H9 (cell line): ENCODE data around the gene GEN1. TPM values are rescaled to one million over a fixed set of nuclear protein-coding genes. Genes with fewer than 3 reads are reported as not detected.

Source experiments
- DNase-seq: peaks from one replicate; pipeline ENCODE4 v3.0.0-alpha.2; 2017
- H2AFZ ChIP-seq: one replicate; pipeline ENCODE4 v1.6.1; 2013; ENCODE audit warnings: mild to moderate bottlenecking, low read length, control low read depth, moderate library complexity
- H2AK5ac ChIP-seq: 2 replicates; pipeline ENCODE4 v1.6.1; 2013; ENCODE audit warnings: low read length, control low read depth, mixed read lengths; ENCODE audit not compliant: insufficient read length
- H2BK120ac ChIP-seq: one replicate; pipeline ENCODE4 v1.6.1; 2013; ENCODE audit warnings: low read depth, mild to moderate bottlenecking, low read length, control low read depth, inconsistent platforms; ENCODE audit not compliant: poor library complexity, severe bottlenecking
- H2BK12ac ChIP-seq: 2 replicates; pipeline ENCODE4 v1.6.1; 2013; ENCODE audit warnings: low read length, control low read depth, mixed read lengths, low read depth; ENCODE audit not compliant: insufficient read length
- H2BK15ac ChIP-seq: 2 replicates; pipeline ENCODE4 v1.6.1; 2013; ENCODE audit warnings: low read depth, low read length, control low read depth
- H2BK20ac ChIP-seq: one replicate; pipeline ENCODE4 v1.6.1; 2013; ENCODE audit warnings: low read depth, mild to moderate bottlenecking, low read length, control low read depth, inconsistent platforms; ENCODE audit not compliant: poor library complexity, severe bottlenecking
- H2BK5ac ChIP-seq: 2 replicates; pipeline ENCODE4 v1.6.1; 2013; ENCODE audit warnings: low read length, control low read depth, mixed read lengths; ENCODE audit not compliant: insufficient read length
- H3K14ac ChIP-seq: 2 replicates; pipeline ENCODE4 v1.6.1; 2013; ENCODE audit warnings: low read length, control low read depth; ENCODE audit not compliant: insufficient read depth
- H3K18ac ChIP-seq: 2 replicates; pipeline ENCODE4 v1.6.1; 2013; ENCODE audit warnings: low read depth, mild to moderate bottlenecking, mixed read lengths, low read length, control low read depth; ENCODE audit not compliant: insufficient read length
- H3K23ac ChIP-seq: 2 replicates; pipeline ENCODE4 v1.6.1; 2013; ENCODE audit warnings: low read length, control low read depth, mixed read lengths, low read depth; ENCODE audit not compliant: insufficient read length
- H3K23me2 ChIP-seq: 2 replicates; pipeline ENCODE4 v1.6.1; 2013; ENCODE audit warnings: low read depth, mild to moderate bottlenecking, mixed read lengths, low read length, control low read depth; ENCODE audit not compliant: insufficient read length, poor library complexity, severe bottlenecking
- H3K27ac ChIP-seq: 2 replicates; pipeline ENCODE4 v1.5.1; 2013; ENCODE audit warnings: low read length, control low read depth, mixed read lengths, low read depth; ENCODE audit not compliant: insufficient read length
- H3K27me3 ChIP-seq: 2 replicates; pipeline ENCODE4 v1.6.1; 2013; ENCODE audit warnings: low read length, control low read depth, inconsistent platforms; ENCODE audit not compliant: insufficient read depth
- H3K4ac ChIP-seq: 2 replicates; pipeline ENCODE4 v1.6.1; 2013; ENCODE audit warnings: low read depth, mild to moderate bottlenecking, control low read depth, inconsistent platforms, low read length, moderate library complexity
- H3K4me1 ChIP-seq: 2 replicates; pipeline ENCODE4 v1.6.1; 2013; ENCODE audit warnings: low read length, control low read depth, inconsistent platforms; ENCODE audit not compliant: insufficient read depth
- H3K4me2 ChIP-seq: 2 replicates; pipeline ENCODE4 v1.6.1; 2013; ENCODE audit warnings: low read length, control low read depth, mixed read lengths; ENCODE audit not compliant: insufficient read length, insufficient read depth
- H3K56ac ChIP-seq: 2 replicates; pipeline ENCODE4 v1.6.1; 2013; ENCODE audit warnings: low read depth, mild to moderate bottlenecking, mixed read lengths, low read length, control low read depth; ENCODE audit not compliant: insufficient read length
- H3K79me1 ChIP-seq: 2 replicates; pipeline ENCODE4 v1.6.1; 2013; ENCODE audit warnings: low read depth, mild to moderate bottlenecking, moderate library complexity, low read length, control low read depth, inconsistent platforms; ENCODE audit not compliant: insufficient read depth, poor library complexity, severe bottlenecking
- H3K79me2 ChIP-seq: 2 replicates; pipeline ENCODE4 v1.6.1; 2013; ENCODE audit warnings: low read length, control low read depth, inconsistent platforms; ENCODE audit not compliant: insufficient read depth
- H3K9ac ChIP-seq: 2 replicates; pipeline ENCODE4 v1.6.1; 2013; ENCODE audit warnings: low read length, control low read depth, mixed read lengths; ENCODE audit not compliant: insufficient read length; ENCODE audit errors: extremely low read depth
- H3K9me3 ChIP-seq: one replicate; pipeline ENCODE4 v1.6.1; 2013; ENCODE audit warnings: low read depth, low read length, inconsistent platforms; ENCODE audit not compliant: control insufficient read depth
- H3T11ph ChIP-seq: one replicate; pipeline ENCODE4 v1.6.1; 2013; ENCODE audit warnings: mild to moderate bottlenecking, low read length, control low read depth, inconsistent platforms
- H4K20me1 ChIP-seq: one replicate; pipeline ENCODE4 v1.6.1; 2013; ENCODE audit not compliant: control insufficient read depth, insufficient read length, insufficient read depth
- H4K5ac ChIP-seq: 2 replicates; pipeline ENCODE4 v1.6.1; 2013; ENCODE audit warnings: low read depth, mild to moderate bottlenecking, mixed read lengths, low read length, control low read depth; ENCODE audit not compliant: insufficient read length
- H4K8ac ChIP-seq: replicated peaks from 2 replicates; pipeline ENCODE4 v1.6.1; 2013; ENCODE audit warnings: low read length, control low read depth, mixed read lengths, low read depth; ENCODE audit not compliant: insufficient read length
- H4K91ac ChIP-seq: 2 replicates; pipeline ENCODE4 v1.6.1; 2013; ENCODE audit warnings: low read depth, mild to moderate bottlenecking, moderate library complexity, mixed read lengths, low read length, control low read depth; ENCODE audit not compliant: insufficient read length
- H3K27ac Mint-ChIP-seq, 3 experiments: 2 replicates in 2 of 3; 3 replicates in 1 of 3; pipeline ENCODE4 v1.8.0; 2020 to 2021; ENCODE audit warnings: mixed read lengths in 3 of 3, mild to moderate bottlenecking in 1 of 3, moderate library complexity in 1 of 3
- H3K27me3 Mint-ChIP-seq: 2 replicates; pipeline ENCODE4 v1.8.0; 2021; ENCODE audit warnings: low read depth, mild to moderate bottlenecking, moderate library complexity, mixed read lengths
- H3K36me3 Mint-ChIP-seq, 3 experiments: 2 replicates in 2 of 3; 3 replicates in 1 of 3; pipeline ENCODE4 v1.8.0; 2020 to 2021; ENCODE audit warnings: low read depth in 3 of 3, mixed read lengths in 3 of 3; ENCODE audit not compliant: insufficient read depth in 1 of 3
- H3K4me1 Mint-ChIP-seq, 2 experiments: 2 replicates each; pipeline ENCODE4 v1.8.0; 2020; ENCODE audit warnings: mixed read lengths in 2 of 2
- H3K4me3 Mint-ChIP-seq, 2 experiments: 2 replicates in 1 of 2; 3 replicates in 1 of 2; pipeline ENCODE4 v1.8.0; 2020 to 2021; ENCODE audit warnings: mild to moderate bottlenecking in 2 of 2, mixed read lengths in 2 of 2, moderate library complexity in 1 of 2
- H3K9me3 Mint-ChIP-seq, 2 experiments: 2 replicates in 1 of 2; 3 replicates in 1 of 2; pipeline ENCODE4 v1.8.0; 2020; ENCODE audit warnings: mild to moderate bottlenecking in 2 of 2, mixed read lengths in 2 of 2, moderate library complexity in 1 of 2
- CTCF ChIP-seq: fragments of 200-600 bp; sonication (generic); conservative IDR thresholded peaks from 3 replicates; pipeline ENCODE4 v1.8.0; 2021; ENCODE audit warnings: antibody characterized with exemption, mild to moderate bottlenecking
- WGBS: extraction: QIAGEN DNeasy Blood & Tissue Kit; methylation state at CpG from one replicate; pipeline ENCODE4 v1.1.7; 2013; ENCODE audit warnings: missing lambda C conversion rate, low lambda C conversion rate, mixed read lengths; ENCODE audit not compliant: insufficient read length; ENCODE audit errors: extremely low coverage; 5-methylcytosine and 5-hydroxymethylcytosine counted together
- total RNA-seq: library from RNA; stranded (reverse); gene quantifications from 2 replicates; pipeline ENCODE4 v1.2.1, GENCODE V29; 2021

Gene GEN1
- total RNA-seq, 1 experiment from 2014 or later, result 28.1 TPM

- no CpG with 5 or more reads among the region's 2 CpGs for WGBS
- Histone ChIP-seq H3T11ph (no peak overlapping the region), H3K79me2 (no peaks in the 10 kb centered on the region)
Measured at GRCh38 chr2:17835516-17835915, 81.6 kb downstream of the GEN1 start.

More at GRCh38 chr2:17835516-17835915, 81.6 kb downstream of the GEN1 start:
- Histone ChIP-seq H2AFZ (no peak overlapping the region), H2BK15ac (no peak overlapping the region), H4K5ac (no peak overlapping the region), H3K56ac (no peak overlapping the region), H3K27me3 (no peaks in the 10 kb centered on the region), H3K4me1 (no peaks in the 10 kb centered on the region), H3K4ac (no peak overlapping the region), H3K79me1 (no peaks in the 10 kb centered on the region), H2BK12ac (no peak overlapping the region), H3K14ac (no peak overlapping the region), H2BK20ac (no peak overlapping the region), H3K9ac (no peak overlapping the region), H2BK5ac (no peak overlapping the region), H2AK5ac (no peak overlapping the region), H4K8ac (no peak overlapping the region), H4K20me1 (no peaks in the 10 kb centered on the region), H3K18ac (no peak overlapping the region), H2BK120ac (no peak overlapping the region), H3K23me2 (no peaks in the 10 kb centered on the region), H3K27ac (no peak overlapping the region), H4K91ac (no peak overlapping the region), H3K23ac (no peak overlapping the region), H3K4me2 (no peak overlapping the region), H3K9me3 (no peaks in the 10 kb centered on the region)
- H3K4me1 Mint-ChIP-seq, result peaks cover 5 to 6% of the 10 kb centered on the region in 2 experiments
- no peaks in the 10 kb centered on the region for H3K36me3 Mint-ChIP-seq
- H3K27me3 Mint-ChIP-seq, result peaks cover 27% of the 10 kb centered on the region
- TF ChIP-seq CTCF, result no peak
- no peak overlapping the region for H3K27ac Mint-ChIP-seq
- no peaks in the 10 kb centered on the region for H3K9me3 Mint-ChIP-seq
- no peak for DNase-seq
- H3K4me3 Mint-ChIP-seq, result no peak overlapping the region

Other genes with a start within 250 kb of the GEN1 start
- gene RAD51AP2, start 235.7 kb upstream of the GEN1 start, total RNA-seq, result 0.07 TPM in 1 of 2 replicates, not detected in the other
- 9.2 and 9.9 TPM in 2 replicates for gene VSNL1, start 213.4 kb upstream of the GEN1 start, total RNA-seq
- gene SMC6, start 328 bp upstream of the GEN1 start, total RNA-seq, result 40.3 and 41.9 TPM in 2 replicates
- not detected in 2 replicates for gene MSGN1, start 62.3 kb downstream of the GEN1 start, total RNA-seq
- gene KCNS3, start 124.5 kb downstream of the GEN1 start, total RNA-seq, result 7.2 and 8.0 TPM in 2 replicates